ENCODE results near the gene OSCAR.
"Not testable (repeated sequence)": the region's sequence is repeated elsewhere in the genome, so short reads cannot be mapped to it uniquely, and the experiment has no call there.

OSCAR gene

GRCh38 chr19:54124393-54124792 lies 23.8 kb upstream of the OSCAR start:
- DNase-seq = no peak

- no peak for DNase-seq
Measured at GRCh38 chr19:54123682-54124081, 23.1 kb upstream of the OSCAR start.

GRCh38 chr19:54121259-54121658 lies 20.7 kb upstream of the OSCAR start:
- no peak for DNase-seq

- peak; percentile 94 for DNase-seq
Measured at GRCh38 chr19:54115109-54116063, 14.8 kb upstream of the OSCAR start, which contains the start of the genes PRPF31 and TFPT. PRPF31 (plus strand) TSS chr19:54115754; CDS start chr19:54118279, 2,525 bp downstream. TFPT (minus strand) TSS chr19:54115657; CDS start chr19:54115269, 388 bp downstream.

GRCh38 chr19:54114340-54115108 lies 13.9 kb upstream of the OSCAR start:
- peak; percentile 41 for DNase-seq

- DNase-seq = no peak
Measured at GRCh38 chr19:54109651-54110050, 9.0 kb upstream of the OSCAR start.

- DNase-seq = no peak
Measured at GRCh38 chr19:54108496-54108895, 7.9 kb upstream of the OSCAR start.

GRCh38 chr19:54107876-54108490 lies 7.4 kb upstream of the OSCAR start:
- DNase-seq = no peak

- no peak for DNase-seq
Measured at GRCh38 chr19:54106716-54107115, 6.1 kb upstream of the OSCAR start.

- DNase-seq = no peak
Measured at GRCh38 chr19:54105796-54106195, 5.2 kb upstream of the OSCAR start.

GRCh38 chr19:54104998-54105715 lies 4.6 kb upstream of the OSCAR start:
- DNase-seq = no peak

- peak; percentile 100 for DNase-seq
Measured at GRCh38 chr19:54102421-54103169, 2.0 kb upstream of the OSCAR start, which contains the start of gene NDUFA3. NDUFA3 (plus strand) TSS chr19:54102855; CDS start chr19:54102879, 24 bp downstream.

GRCh38 chr19:54099903-54100255 lies 724 bp downstream of the OSCAR start:
- DNase-seq = not testable (repeated sequence)

GRCh38 chr19:54099190-54099902 lies 1.3 kb downstream of the OSCAR start:
- DNase-seq = no peak

- no peak for DNase-seq
Measured at GRCh38 chr19:54096617-54097106, 3.9 kb downstream of the OSCAR start.

- peak; percentile 47 for DNase-seq
Measured at GRCh38 chr19:54095859-54096616, 4.6 kb downstream of the OSCAR start.

- no peak for DNase-seq
Measured at GRCh38 chr19:54095136-54095858, 5.3 kb downstream of the OSCAR start.

- DNase-seq = no peak
Measured at GRCh38 chr19:54094426-54095000, 6.1 kb downstream of the OSCAR start.

- DNase-seq = no peak
Measured at GRCh38 chr19:54084410-54084809, 16.2 kb downstream of the OSCAR start.
